Stomach smooth muscle (tissue), 2 donors: ENCODE results near the gene KPNB1.

Experiments used
- H3K27ac ChIP-seq: one replicate; pipeline ENCODE4 v1.7.0; 2013; ENCODE audit warnings: mild to moderate bottlenecking, low read length, inconsistent platforms
- H3K27me3 ChIP-seq, 2 donors: one replicate each; pipeline ENCODE4 v1.7.0; 2013; ENCODE audit warnings: low read length in 2 of 2; ENCODE audit not compliant: insufficient read depth in 2 of 2, control insufficient read depth in 1 of 2
- H3K36me3 ChIP-seq, 2 donors: one replicate each; pipeline ENCODE4 v1.7.0; 2013; ENCODE audit warnings: low read length in 2 of 2; ENCODE audit not compliant: control insufficient read depth in 2 of 2, insufficient read depth in 2 of 2
- H3K4me1 ChIP-seq: one replicate; pipeline ENCODE4 v1.7.0; 2013; ENCODE audit warnings: low read length; ENCODE audit not compliant: control insufficient read depth, insufficient read depth
- H3K4me3 ChIP-seq, 2 donors: one replicate each; pipeline ENCODE4 v1.7.0; 2013; ENCODE audit warnings: low read length in 2 of 2
- H3K9ac ChIP-seq, 2 donors: one replicate each; pipeline ENCODE4 v1.7.0; 2013; ENCODE audit warnings: low read length in 2 of 2, mild to moderate bottlenecking in 1 of 2
- H3K9me3 ChIP-seq, 2 donors: one replicate each; pipeline ENCODE4 v1.7.0; 2013; ENCODE audit warnings: low read length in 2 of 2; ENCODE audit not compliant: control insufficient read depth in 2 of 2
- donor health status: healthy.
- donor health status: Pancreatic carcinoma.

The KPNB1 gene

DNA sequence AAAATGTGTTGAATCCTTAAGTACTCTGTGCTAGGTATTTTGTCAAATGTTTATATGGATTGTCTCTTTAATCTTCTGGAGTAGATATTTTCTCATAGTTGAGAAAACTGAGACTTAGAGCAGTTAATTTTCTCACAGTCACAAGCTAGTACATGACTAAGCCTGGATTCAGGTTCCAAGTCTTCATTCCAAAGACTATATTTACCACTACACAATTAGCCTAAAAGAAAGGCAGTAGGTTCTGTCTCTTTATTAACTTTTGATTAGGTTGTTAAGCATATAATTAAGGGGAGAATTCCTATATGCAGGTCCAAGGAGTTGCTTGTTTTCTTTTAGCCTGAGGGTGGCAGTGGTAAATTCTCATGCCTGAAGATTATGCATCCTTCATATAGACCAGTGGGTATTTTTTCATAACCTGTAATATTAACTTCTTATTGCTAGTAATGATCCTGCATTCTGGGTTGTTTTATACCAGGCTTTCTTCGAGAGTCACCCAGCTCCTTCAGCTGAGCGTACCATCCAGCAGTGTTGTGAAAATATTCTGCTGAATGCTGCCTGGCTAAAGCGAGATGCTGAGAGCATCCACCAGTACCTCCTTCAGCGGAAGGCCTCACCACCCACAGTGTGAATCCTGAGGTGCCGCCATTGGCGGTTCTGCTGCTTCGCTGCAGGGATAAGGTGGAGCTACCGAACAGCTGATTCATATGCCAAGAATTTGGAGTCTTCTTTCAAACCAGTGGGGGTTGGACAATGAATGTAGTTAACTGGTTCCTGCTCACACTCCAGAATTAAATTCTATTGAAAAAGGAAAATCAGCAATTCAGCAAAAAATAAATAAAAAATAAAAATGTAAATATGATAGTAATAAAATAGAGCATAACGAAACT is 28.2 kb upstream of the KPNB1 start:
- H3K36me3 ChIP-seq, result peaks cover 7 to 29% of the 10 kb centered on the region in 2 donors
- H3K27me3 ChIP-seq, result no peaks in the 10 kb centered on the region
- H3K27ac ChIP-seq, result peak overlapping the region; percentile 2
- peak overlapping the region in 1 of 2 donors; percentile 14 for H3K9ac ChIP-seq
- H3K4me1 ChIP-seq, result peaks cover 12% of the 10 kb centered on the region
- H3K4me3 ChIP-seq, result peak overlapping the region in 1 of 2 donors; percentile 23
- no peaks in the 10 kb centered on the region for H3K9me3 ChIP-seq

DNA sequence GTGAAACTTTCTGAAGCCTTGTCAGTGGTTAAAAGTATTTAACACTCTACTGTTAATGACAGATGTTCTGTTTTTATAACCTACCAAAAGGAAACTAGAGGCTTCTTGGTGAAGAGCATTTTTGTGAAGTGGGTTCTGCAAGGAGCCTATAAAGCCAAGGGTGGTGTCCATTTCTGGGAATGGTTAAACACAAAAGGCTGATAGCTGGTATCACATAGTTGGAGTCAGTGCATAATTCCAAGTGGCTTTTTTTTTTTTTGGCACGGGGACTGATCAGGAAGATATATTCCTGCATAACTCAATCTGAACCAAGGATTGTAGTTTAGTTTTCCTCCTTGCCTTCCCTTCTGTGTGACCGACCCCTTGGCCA is 27.6 kb upstream of the KPNB1 start:
- Histone ChIP-seq H3K4me1 (peaks cover 16% of the 10 kb centered on the region), H3K9me3 (no peaks in the 10 kb centered on the region), H3K27ac (no peak overlapping the region), H3K27me3 (no peaks in the 10 kb centered on the region), H3K4me3 (no peak overlapping the region), H3K9ac (peak overlapping the region in 1 of 2 donors; percentile 23), H3K36me3 (peaks cover 7 to 29% of the 10 kb centered on the region in 2 donors)

DNA sequence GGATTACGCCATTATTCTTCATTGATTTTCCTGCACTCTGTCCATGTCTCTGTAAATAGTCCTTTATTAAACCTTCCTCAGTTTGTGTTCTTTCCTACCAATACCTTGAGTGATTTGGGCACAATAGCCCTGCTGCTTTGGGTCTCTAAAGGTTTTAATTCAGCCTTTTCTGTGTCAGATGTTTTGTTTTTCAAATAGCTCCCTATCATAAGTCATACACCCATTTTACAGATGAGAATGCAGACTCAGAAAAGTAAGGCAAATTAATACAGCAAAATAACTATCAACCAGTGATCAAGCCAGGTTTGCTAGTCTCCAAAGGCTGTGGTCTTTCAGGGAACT is 25.0 kb upstream of the KPNB1 start:
- H3K4me1 ChIP-seq, result peaks cover 16% of the 10 kb centered on the region
- no peaks in the 10 kb centered on the region for H3K9me3 ChIP-seq
- H3K9ac ChIP-seq, result no peak overlapping the region
- no peak overlapping the region for H3K27ac ChIP-seq
- no peak overlapping the region for H3K4me3 ChIP-seq
- peaks cover 2 to 14% of the 10 kb centered on the region in 2 donors for H3K36me3 ChIP-seq
- no peaks in the 10 kb centered on the region for H3K27me3 ChIP-seq

DNA sequence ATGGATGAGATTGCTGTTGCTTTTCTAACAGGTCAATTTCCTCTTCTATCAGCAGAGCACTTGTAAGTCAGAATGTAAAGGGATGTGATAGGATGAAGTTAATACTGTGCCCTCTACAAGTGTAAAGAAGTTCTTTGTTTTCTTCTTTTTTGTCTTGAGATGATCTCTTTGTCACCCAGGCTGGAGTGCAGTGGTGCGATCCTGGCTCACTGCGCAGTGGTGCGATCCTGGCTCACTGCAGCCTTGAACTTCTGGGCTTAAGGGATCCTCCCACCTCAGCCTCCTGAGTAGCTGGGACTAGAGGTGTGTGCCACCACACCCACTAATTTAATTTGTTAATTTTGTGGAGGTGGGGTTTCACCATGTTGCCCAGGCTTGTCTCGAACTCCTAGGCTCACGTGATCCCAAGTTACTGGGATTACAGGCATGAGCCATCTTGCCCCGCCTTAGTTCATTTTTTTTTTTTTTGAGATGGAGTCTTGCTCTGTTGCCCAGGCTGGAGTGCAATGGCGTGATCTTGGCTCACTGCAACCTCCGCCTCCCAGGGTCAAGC is 21.6 kb upstream of the KPNB1 start:
- Histone ChIP-seq H3K9ac (no peak overlapping the region), H3K9me3 (no peaks in the 10 kb centered on the region), H3K27me3 (no peaks in the 10 kb centered on the region), H3K36me3 (peaks cover 2 to 10% of the 10 kb centered on the region in 2 donors), H3K4me3 (no peak overlapping the region), H3K27ac (no peak overlapping the region), H3K4me1 (peaks cover 6% of the 10 kb centered on the region)

DNA sequence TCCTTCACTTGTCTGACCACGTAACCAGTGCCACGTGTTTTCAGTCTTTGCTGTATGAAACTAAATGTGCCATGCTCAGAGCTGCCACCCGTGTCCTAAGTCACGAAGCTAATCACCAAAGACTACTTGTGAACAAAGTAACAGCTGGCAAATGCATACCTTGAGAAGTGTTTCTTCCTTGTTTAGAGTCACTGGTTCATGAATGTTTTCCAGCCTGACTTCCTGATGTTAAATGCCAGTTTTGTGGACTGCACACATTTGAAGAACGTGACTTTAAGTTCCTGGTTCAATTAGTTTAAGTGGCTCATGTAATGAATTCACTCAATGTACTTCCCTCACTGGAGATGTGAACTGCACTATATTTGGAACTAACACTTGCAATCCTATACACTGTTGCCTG is 19.9 kb upstream of the KPNB1 start:
- Histone ChIP-seq H3K36me3 (peaks cover 3% of the 10 kb centered on the region in 2 donors), H3K4me1 (peaks cover 6% of the 10 kb centered on the region), H3K4me3 (no peak overlapping the region), H3K9ac (no peak overlapping the region), H3K27me3 (no peaks in the 10 kb centered on the region), H3K9me3 (no peaks in the 10 kb centered on the region), H3K27ac (no peak overlapping the region)

DNA sequence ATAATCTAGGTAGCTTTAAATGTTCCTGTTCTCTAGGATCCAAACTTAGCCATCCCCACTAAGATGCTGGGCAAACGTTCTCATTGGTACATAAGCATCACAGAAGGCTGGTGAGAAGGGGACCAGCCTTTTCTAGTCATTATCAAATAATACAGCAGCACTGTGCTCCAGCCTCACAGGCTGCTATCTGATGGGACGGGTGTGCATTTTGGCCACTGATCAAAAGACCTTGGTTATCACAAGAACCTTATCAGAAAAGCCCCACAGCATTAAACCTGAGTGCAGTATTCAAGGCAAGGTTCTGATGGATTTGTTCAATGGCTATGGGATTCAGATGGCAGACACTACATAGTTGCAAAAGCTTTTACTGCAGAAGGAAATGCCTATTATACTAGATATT is 19.1 kb upstream of the KPNB1 start:
- Histone ChIP-seq H3K36me3 (peaks cover 0 to 3% of the 10 kb centered on the region in 2 donors), H3K9ac (no peak overlapping the region), H3K4me3 (no peak overlapping the region), H3K9me3 (no peaks in the 10 kb centered on the region), H3K27ac (no peak overlapping the region), H3K27me3 (no peaks in the 10 kb centered on the region), H3K4me1 (peaks cover 6% of the 10 kb centered on the region)

DNA sequence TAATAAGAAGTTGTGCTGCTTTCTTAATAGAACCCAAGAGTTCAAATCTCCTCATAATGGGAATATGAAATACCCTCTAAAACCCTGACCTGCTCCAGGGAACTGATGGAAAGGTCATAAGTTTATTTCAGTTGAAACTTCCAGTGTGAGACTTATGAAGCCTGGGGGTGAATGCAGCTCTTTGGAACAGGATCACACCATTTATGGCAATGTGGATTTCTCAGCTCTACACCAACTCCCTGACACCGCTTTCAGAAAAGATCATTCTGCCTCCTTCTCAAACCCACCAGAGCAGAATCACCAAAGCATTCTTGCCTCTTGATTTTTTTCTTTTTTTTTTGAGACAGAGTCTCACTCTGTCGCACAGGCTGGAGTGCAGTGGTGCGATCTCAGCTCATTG is 16.7 kb upstream of the KPNB1 start:
- H3K27me3 ChIP-seq, result no peaks in the 10 kb centered on the region
- H3K9me3 ChIP-seq, result no peaks in the 10 kb centered on the region
- no peak overlapping the region for H3K9ac ChIP-seq
- peaks cover 0 to 3% of the 10 kb centered on the region in 2 donors for H3K36me3 ChIP-seq
- H3K27ac ChIP-seq, result no peak overlapping the region
- H3K4me1 ChIP-seq, result no peaks in the 10 kb centered on the region
- no peak overlapping the region for H3K4me3 ChIP-seq

DNA sequence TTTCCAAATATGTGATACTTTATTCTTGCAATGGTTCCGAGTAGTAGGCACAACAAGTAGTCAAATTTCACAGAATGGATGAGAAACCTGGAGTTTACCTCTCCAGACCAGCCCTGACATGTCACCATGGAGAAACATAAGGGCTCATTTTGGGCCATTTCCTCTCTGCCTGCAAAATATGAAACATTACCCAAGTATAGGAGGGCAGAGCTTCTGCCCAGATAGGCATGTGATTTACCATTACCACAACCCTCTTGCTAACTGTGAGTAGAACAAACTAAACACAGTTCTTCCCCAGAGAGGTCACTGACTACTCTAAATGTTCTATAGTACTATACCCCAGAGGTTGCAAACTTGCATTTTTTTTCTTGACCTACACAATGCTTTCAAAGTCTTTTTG is 15.7 kb upstream of the KPNB1 start:
- H3K4me1 ChIP-seq, result no peaks in the 10 kb centered on the region
- no peak overlapping the region for H3K4me3 ChIP-seq
- no peak overlapping the region for H3K27ac ChIP-seq
- H3K9me3 ChIP-seq, result no peaks in the 10 kb centered on the region
- H3K9ac ChIP-seq, result no peak overlapping the region
- H3K36me3 ChIP-seq, result peaks cover 0 to 3% of the 10 kb centered on the region in 2 donors
- no peaks in the 10 kb centered on the region for H3K27me3 ChIP-seq

DNA sequence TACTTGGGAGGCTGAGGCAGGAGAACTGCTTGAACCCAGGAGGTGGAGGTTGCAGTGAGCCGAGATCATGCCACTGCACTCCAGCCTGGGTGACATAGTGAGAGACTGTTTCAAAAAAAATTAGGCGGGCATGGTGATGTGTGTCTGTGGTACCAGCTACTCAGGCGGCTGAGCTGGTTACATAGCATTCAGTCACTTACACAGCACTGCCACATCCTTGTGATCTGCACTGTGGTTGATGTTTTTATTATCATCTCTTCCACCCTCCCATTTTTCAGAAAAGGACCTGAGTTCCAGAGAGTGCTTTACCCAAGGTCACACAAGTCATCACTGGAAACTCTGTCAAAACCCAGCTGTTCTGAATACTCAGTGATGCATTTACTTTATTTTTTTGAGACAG is 14.8 kb upstream of the KPNB1 start:
- H3K9me3 ChIP-seq, result no peaks in the 10 kb centered on the region
- no peaks in the 10 kb centered on the region for H3K27me3 ChIP-seq
- no peak overlapping the region for H3K27ac ChIP-seq
- H3K4me3 ChIP-seq, result no peak overlapping the region
- H3K4me1 ChIP-seq, result no peaks in the 10 kb centered on the region
- H3K36me3 ChIP-seq, result peaks cover 0 to 2% of the 10 kb centered on the region in 2 donors
- no peak overlapping the region for H3K9ac ChIP-seq

DNA sequence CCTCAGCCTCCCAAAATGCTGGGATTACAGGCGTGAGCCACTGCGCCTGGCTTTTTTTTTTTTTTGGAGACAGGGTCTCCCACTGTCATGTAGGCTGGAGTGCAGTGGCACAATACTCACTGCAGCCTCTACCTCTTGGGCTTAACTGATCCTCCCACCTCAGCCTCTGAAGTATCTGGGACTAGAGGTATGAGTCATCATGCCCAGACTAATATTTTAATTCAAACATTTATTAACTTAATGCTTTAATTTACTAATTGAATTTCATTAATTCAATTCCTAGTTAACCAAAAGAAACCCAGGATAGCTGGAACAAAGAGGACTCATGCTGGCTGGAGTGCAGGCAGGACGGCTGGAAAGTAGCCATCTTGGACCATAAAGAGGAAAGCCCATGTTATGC is 14.0 kb upstream of the KPNB1 start:
- Histone ChIP-seq H3K4me1 (no peaks in the 10 kb centered on the region), H3K4me3 (no peak overlapping the region), H3K36me3 (peaks cover 0 to 2% of the 10 kb centered on the region in 2 donors), H3K9me3 (no peaks in the 10 kb centered on the region), H3K27ac (no peak overlapping the region), H3K27me3 (no peaks in the 10 kb centered on the region), H3K9ac (no peak overlapping the region)
